GM18505 (cell line): Measurements from ENCODE around the gene KCNQ1.

Experiments
- ATAC-seq: cut with Tn5 transposase; IDR thresholded peaks from one replicate; pipeline ENCODE4 v1.9.1; 2021; ENCODE audit not compliant: unreplicated experiment
- POLR2A ChIP-seq: IDR thresholded peaks from 4 replicates; pipeline ENCODE4 v1.6.1; 2011; ENCODE audit warnings: borderline replicate concordance; ENCODE audit not compliant: insufficient read depth, insufficient read length; ENCODE audit errors: extremely low read depth

Gene KCNQ1

GRCh38 chr11:2791521-2792380 lies 346.9 kb downstream of the KCNQ1 start:
- no peak for TF ChIP-seq POLR2A
- ATAC-seq, result no peak

GRCh38 chr11:2792381-2793250 lies 347.8 kb downstream of the KCNQ1 start:
- ATAC-seq, result no peak
- TF ChIP-seq POLR2A, result no peak

GRCh38 chr11:2793701-2794045 lies 348.9 kb downstream of the KCNQ1 start:
- no peak for TF ChIP-seq POLR2A
- no peak for ATAC-seq

GRCh38 chr11:2794046-2794967 lies 349.5 kb downstream of the KCNQ1 start:
- ATAC-seq, result no peak
- no peak for TF ChIP-seq POLR2A

- no peak for ATAC-seq
- no peak for TF ChIP-seq POLR2A
Observed at GRCh38 chr11:2794968-2795322, 350.1 kb downstream of the KCNQ1 start.

- no peak for ATAC-seq
- TF ChIP-seq POLR2A, result no peak
Observed at GRCh38 chr11:2795491-2795991, 350.7 kb downstream of the KCNQ1 start.

- no peak for TF ChIP-seq POLR2A
- ATAC-seq, result no peak
Observed at GRCh38 chr11:2796091-2796490, 351.3 kb downstream of the KCNQ1 start.

- ATAC-seq, result no peak
- no peak for TF ChIP-seq POLR2A
Observed at GRCh38 chr11:2796508-2797113, 351.8 kb downstream of the KCNQ1 start.

- ATAC-seq, result no peak
- no peak for TF ChIP-seq POLR2A
Observed at GRCh38 chr11:2797121-2797711, 352.4 kb downstream of the KCNQ1 start.

GRCh38 chr11:2797741-2798361 lies 353.0 kb downstream of the KCNQ1 start:
- ATAC-seq, result no peak
- TF ChIP-seq POLR2A, result no peak

GRCh38 chr11:2798951-2799761 lies 354.3 kb downstream of the KCNQ1 start:
- ATAC-seq, result no peak
- no peak for TF ChIP-seq POLR2A
